Measurements from ENCODE around the gene ZNF620.

- TF ChIP-seq, protein P1, sequence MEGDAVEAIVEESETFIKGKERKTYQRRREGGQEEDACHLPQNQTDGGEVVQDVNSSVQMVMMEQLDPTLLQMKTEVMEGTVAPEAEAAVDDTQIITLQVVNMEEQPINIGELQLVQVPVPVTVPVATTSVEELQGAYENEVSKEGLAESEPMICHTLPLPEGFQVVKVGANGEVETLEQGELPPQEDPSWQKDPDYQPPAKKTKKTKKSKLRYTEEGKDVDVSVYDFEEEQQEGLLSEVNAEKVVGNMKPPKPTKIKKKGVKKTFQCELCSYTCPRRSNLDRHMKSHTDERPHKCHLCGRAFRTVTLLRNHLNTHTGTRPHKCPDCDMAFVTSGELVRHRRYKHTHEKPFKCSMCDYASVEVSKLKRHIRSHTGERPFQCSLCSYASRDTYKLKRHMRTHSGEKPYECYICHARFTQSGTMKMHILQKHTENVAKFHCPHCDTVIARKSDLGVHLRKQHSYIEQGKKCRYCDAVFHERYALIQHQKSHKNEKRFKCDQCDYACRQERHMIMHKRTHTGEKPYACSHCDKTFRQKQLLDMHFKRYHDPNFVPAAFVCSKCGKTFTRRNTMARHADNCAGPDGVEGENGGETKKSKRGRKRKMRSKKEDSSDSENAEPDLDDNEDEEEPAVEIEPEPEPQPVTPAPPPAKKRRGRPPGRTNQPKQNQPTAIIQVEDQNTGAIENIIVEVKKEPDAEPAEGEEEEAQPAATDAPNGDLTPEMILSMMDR (IDR thresholded peaks at IDR 0.05; ENCODE audit: insufficient read depth, low read length, poor library complexity, severe bottlenecking), result no peak
- TF ChIP-seq EZH2phosphoT487 (conservative IDR thresholded peaks at IDR 0.05; ENCODE audit: low read length), result no peak
Measured at GRCh38 chr3:40521254-40521653, 15.4 kb downstream of the ZNF620 start.
